Measurements from ENCODE around the gene RALGPS2. TPM values are rescaled to one million over a fixed set of nuclear protein-coding genes. Genes with fewer than 3 reads are reported as not detected.

RALGPS2 gene
- total RNA-seq, 1 experiment from 2014 or later, result 12.7 TPM

- Histone ChIP-seq H3K27me3 (replicated peaks; ENCODE audit: insufficient read depth, low read depth, low read length, poor library complexity) (no peaks in the 10 kb centered on the region), H3K4me1 (ENCODE audit: insufficient read depth, low read length, poor library complexity, severe bottlenecking) (no peaks in the 10 kb centered on the region), H3K36me3 (ENCODE audit: insufficient read depth, low read length, poor library complexity, severe bottlenecking) (no peaks in the 10 kb centered on the region), H3K27ac (ENCODE audit: low read depth, low read length, poor library complexity, severe bottlenecking) (no peak overlapping the region), H3K9me3 (ENCODE audit: low read depth, low read length, poor library complexity, severe bottlenecking) (no peaks in the 10 kb centered on the region), H3K4me3 (ENCODE audit: low read depth, low read length, poor library complexity, severe bottlenecking) (no peak overlapping the region)
- BruUV-seq (replicated peaks), result no TSS peak
- ChIA-PET CTCF (no interaction called here), POLR2A (ENCODE audit: low non-redundant PET) (no interaction called here)
- no peak for DNase-seq (ENCODE audit: low spot score)
- TF ChIP-seq CTCF (conservative IDR thresholded peaks at IDR 0.05; ENCODE audit: low read depth, low read length) (no peak), EZH2 (IDR thresholded peaks at IDR 0.05; ENCODE audit: borderline replicate concordance, low read depth, low read length, poor library complexity, severe bottlenecking) (no peak)
- intact Hi-C loops (cut with micrococcal nuclease; ENCODE audit: unreplicated experiment), result no loop called here
Observed at GRCh38 chr1:178781533-178782330, 56.7 kb downstream of the RALGPS2 start.

- intact Hi-C loops (cut with micrococcal nuclease; ENCODE audit: unreplicated experiment), result no loop called here
- no peaks in the 10 kb centered on the region for H3K36me3 ChIP-seq (ENCODE audit: insufficient read depth, low read length, poor library complexity, severe bottlenecking)
- BruUV-seq (replicated peaks), result no TSS peak
- no peak for TF ChIP-seq CTCF (conservative IDR thresholded peaks at IDR 0.05; ENCODE audit: low read depth, low read length)
- TF ChIP-seq EZH2 (IDR thresholded peaks at IDR 0.05; ENCODE audit: borderline replicate concordance, low read depth, low read length, poor library complexity, severe bottlenecking), result no peak
- no peaks in the 10 kb centered on the region for H3K4me1 ChIP-seq (ENCODE audit: insufficient read depth, low read length, poor library complexity, severe bottlenecking)
- POLR2A ChIA-PET (ENCODE audit: low non-redundant PET), result no interaction called here
- no peak overlapping the region for H3K27ac ChIP-seq (ENCODE audit: low read depth, low read length, poor library complexity, severe bottlenecking)
- CTCF ChIA-PET, result no interaction called here
- DNase-seq (ENCODE audit: low spot score), result no peak
- no peaks in the 10 kb centered on the region for H3K27me3 ChIP-seq (replicated peaks; ENCODE audit: insufficient read depth, low read depth, low read length, poor library complexity)
- H3K4me3 ChIP-seq (ENCODE audit: low read depth, low read length, poor library complexity, severe bottlenecking), result no peak overlapping the region
- no peaks in the 10 kb centered on the region for H3K9me3 ChIP-seq (ENCODE audit: low read depth, low read length, poor library complexity, severe bottlenecking)
Observed at GRCh38 chr1:178784131-178784536, 59.1 kb downstream of the RALGPS2 start.

- no peaks in the 10 kb centered on the region for H3K9me3 ChIP-seq (ENCODE audit: low read depth, low read length, poor library complexity, severe bottlenecking)
- no peaks in the 10 kb centered on the region for H3K36me3 ChIP-seq (ENCODE audit: insufficient read depth, low read length, poor library complexity, severe bottlenecking)
- no peak overlapping the region for H3K27ac ChIP-seq (ENCODE audit: low read depth, low read length, poor library complexity, severe bottlenecking)
- DNase-seq (ENCODE audit: low spot score), result no peak
- no peaks in the 10 kb centered on the region for H3K4me1 ChIP-seq (ENCODE audit: insufficient read depth, low read length, poor library complexity, severe bottlenecking)
- H3K4me3 ChIP-seq (ENCODE audit: low read depth, low read length, poor library complexity, severe bottlenecking), result no peak overlapping the region
- ChIA-PET POLR2A (ENCODE audit: low non-redundant PET) (interaction anchor here (0.7 kb wide), 1 partner anchor 206 kb away, joined by 3 read pairs; no protein-coding TSS in a partner anchor), CTCF (no interaction called here)
- intact Hi-C loops (cut with micrococcal nuclease; ENCODE audit: unreplicated experiment), result no loop called here
- TF ChIP-seq CTCF (conservative IDR thresholded peaks at IDR 0.05; ENCODE audit: low read depth, low read length) (no peak), EZH2 (IDR thresholded peaks at IDR 0.05; ENCODE audit: borderline replicate concordance, low read depth, low read length, poor library complexity, severe bottlenecking) (no peak)
- H3K27me3 ChIP-seq (replicated peaks; ENCODE audit: insufficient read depth, low read depth, low read length, poor library complexity), result no peaks in the 10 kb centered on the region
- no TSS peak for BruUV-seq (replicated peaks)
Observed at GRCh38 chr1:178792394-178792793, 67.3 kb downstream of the RALGPS2 start.

All from A673 (cell line).